Right lobe of liver (tissue), 6 donors: ENCODE measurements around the gene MAPKAP1. TPM values are rescaled to one million over a fixed set of nuclear protein-coding genes. Genes with fewer than 3 reads are reported as not detected.
A peak's percentile ranks its signal among the peaks of the same experiment; 100 is the strongest.

Source experiments
- ATAC-seq, 4 donors: fragments of 200-7000 bp; cut with Tn5 transposase; one replicate each; pipeline ENCODE4 v1.9.1; 2020; ENCODE audit warnings: mild to moderate bottlenecking in 4 of 4, moderate library complexity in 4 of 4
- DNase-seq, 3 donors: peaks; one replicate each; pipeline ENCODE4 v3.0.0-alpha.2; 2020
- H3K27ac ChIP-seq, 3 donors: fragments of 200-600 bp; one replicate each; pipeline ENCODE4 v1.8.0; 2022
- H3K27me3 ChIP-seq, 2 donors: fragments of 200-600 bp; one replicate each; pipeline ENCODE4 v1.8.0; 2022
- H3K36me3 ChIP-seq, 4 donors: fragments of 200-600 bp; sonication (generic) in 1 of 4; one replicate each; pipeline versions ENCODE4 v1.5.1 to v1.8.0; 2017 to 2022; ENCODE audit warnings: control low read depth in 1 of 4
- H3K4me1 ChIP-seq, 4 donors: fragments of 200-600 bp; sonication (generic) in 1 of 4; one replicate each; pipeline versions ENCODE4 v1.5.1 to v1.8.0; 2017 to 2022; ENCODE audit warnings: control low read depth in 1 of 4
- H3K4me3 ChIP-seq, 3 donors: fragments of 200-600 bp; one replicate each; pipeline ENCODE4 v1.8.0; 2022
- H3K9me3 ChIP-seq, 4 donors: fragments of 200-600 bp; sonication (generic) in 1 of 4; one replicate each; pipeline versions ENCODE4 v1.5.1 to v1.8.0; 2017 to 2022; ENCODE audit warnings: control low read depth in 1 of 4
- CTCF ChIP-seq, 4 donors: fragments of 200-600 bp in 3 of 4; fragments of 450-650 bp in 1 of 4; IDR thresholded peaks; one replicate each; pipeline versions ENCODE4 v1.5.1 to v1.8.0; 2016 to 2022; ENCODE audit warnings: antibody characterized with exemption in 4 of 4, mild to moderate bottlenecking in 2 of 4
- POLR2A ChIP-seq: fragments of 450-650 bp; IDR thresholded peaks from one replicate; pipeline ENCODE4 v1.6.1; 2017; ENCODE audit warnings: antibody characterized with exemption, mild to moderate bottlenecking
- WGBS: methylation state at CpG from one replicate; pipeline ENCODE4 v1.1.6; 2018; ENCODE audit warnings: low coverage, low lambda C conversion rate; ENCODE audit not compliant: insufficient coverage; ENCODE audit errors: missing lambda C conversion rate; 5-methylcytosine and 5-hydroxymethylcytosine counted together
- intact Hi-C, 2 donors: fragments of 100-400 bp; cut with DNase I; formaldehyde crosslinking; loops; one replicate each; pipeline versions ENCODE4 v1.11.2 to v1.14.1; 2022
- total RNA-seq, 6 experiments: library from RNA; depleted of rRNA in 2 of 6; stranded (reverse); fragments of >200 nt in 2 of 6; fragmentation: NEBNext Ultra II Directional in 3 of 6; extraction: Animal tissue kit (Norgen Biotek cat#: 25700) in 3 of 6; gene quantifications; one replicate each; pipeline versions ENCODE4 v1.1.0 to v1.2.4, GENCODE V29; 2016 to 2023
- donor health status: DM: no; HTN: yes; CAD: no.
- donor health status: DM: no; HTN: no; CAD: no.
- donor health status: DM: no; HTN: no; CAD: no.
- donor health status: DM: no; HTN: yes; CAD: no.
- donor health status: DM: no; HTN: yes; CAD: no.

MAPKAP1 gene
- total RNA-seq, 6 experiments from 2014 or later: 29.6 to 53.2 (median 48.3) TPM

- Histone ChIP-seq H3K27me3 (no peaks in the 10 kb centered on the region), H3K9me3 (no peaks in the 10 kb centered on the region), H3K4me1 (peaks cover 0 to 26% (median 8%) of the 10 kb centered on the region in 4 donors), H3K27ac (peak overlapping the region in 1 of 3 donors; percentile 89), H3K36me3 (no peaks in the 10 kb centered on the region), H3K4me3 (no peak overlapping the region)
- intact Hi-C loops: no loop called here
- DNase-seq (no peak), ATAC-seq (no peak)
- WGBS: 47% methylated on average over 1 of the region's 1 CpG
- TF ChIP-seq POLR2A (no peak), CTCF (IDR thresholded peaks at IDR 0.05) (no peak)
Observed at GRCh38 chr9:125494653-125494915, 212.4 kb downstream of the MAPKAP1 start.

- H3K36me3 ChIP-seq: no peaks in the 10 kb centered on the region
- intact Hi-C loops: no loop called here
- DNase-seq (no peak), ATAC-seq (peak in 1 of 4 donors; percentile 18)
- TF ChIP-seq POLR2A (no peak), CTCF (IDR thresholded peaks at IDR 0.05) (no peak)
- no peaks in the 10 kb centered on the region for H3K27me3 ChIP-seq
- H3K9me3 ChIP-seq: no peaks in the 10 kb centered on the region
- H3K27ac ChIP-seq: peak overlapping the region; percentile 47 to 89 (median 81)
- H3K4me3 ChIP-seq: no peak overlapping the region
- peaks cover 0 to 26% (median 8%) of the 10 kb centered on the region in 4 donors for H3K4me1 ChIP-seq
- 86% methylated on average over 11 of the region's 12 CpGs for WGBS
Observed at GRCh38 chr9:125493881-125494652, 212.9 kb downstream of the MAPKAP1 start.

DNA sequence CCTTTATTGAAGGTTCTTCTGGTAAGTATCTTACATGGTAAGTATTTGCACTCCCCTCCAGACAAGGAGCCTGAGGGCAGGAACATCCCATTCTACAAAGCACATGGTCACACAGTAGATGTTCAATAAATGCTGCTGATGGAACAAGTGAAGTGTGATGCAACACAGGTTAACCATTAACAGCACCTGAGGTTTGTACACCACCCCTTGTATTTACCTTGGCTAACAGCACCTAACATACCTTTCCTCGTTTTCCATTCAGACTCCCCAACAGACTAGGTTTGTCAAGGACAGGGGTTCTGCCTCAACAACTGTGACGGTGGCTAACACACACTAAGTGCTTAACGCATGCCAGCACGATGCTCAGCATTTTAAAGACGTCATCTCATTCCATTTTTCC, 213.6 kb downstream of the MAPKAP1 start:
- Histone ChIP-seq H3K27me3 (no peaks in the 10 kb centered on the region), H3K27ac (peak overlapping the region in 2 of 3 donors; percentile 81 to 89), H3K4me3 (no peak overlapping the region), H3K4me1 (peaks cover 0 to 26% (median 8%) of the 10 kb centered on the region in 4 donors), H3K36me3 (no peaks in the 10 kb centered on the region), H3K9me3 (no peaks in the 10 kb centered on the region)
- no peak for TF ChIP-seq CTCF (IDR thresholded peaks at IDR 0.05)
- no peak for TF ChIP-seq POLR2A
- 44% methylated on average over 5 of the region's 5 CpGs for WGBS
- intact Hi-C loops: no loop called here
- DNase-seq (peak in 1 of 3 donors; percentile 80), ATAC-seq (peak; percentile 89 to 96 (median 94))

GRCh38 chr9:125492719-125493118, 214.3 kb downstream of the MAPKAP1 start:
- WGBS: 33% methylated on average over 1 of the region's 2 CpGs
- Histone ChIP-seq H3K4me3 (no peak overlapping the region), H3K36me3 (no peaks in the 10 kb centered on the region), H3K4me1 (peaks cover 0 to 26% (median 8%) of the 10 kb centered on the region in 4 donors), H3K27me3 (no peaks in the 10 kb centered on the region), H3K9me3 (no peaks in the 10 kb centered on the region), H3K27ac (peak overlapping the region in 2 of 3 donors; percentile 81 to 89)
- no peak for DNase-seq
- TF ChIP-seq CTCF (IDR thresholded peaks at IDR 0.05) (no peak), POLR2A (no peak)
- intact Hi-C loops: no loop called here
- ATAC-seq: peak; percentile 4 to 43 (median 32)
